PC-9 (cell line): ENCODE results near the gene CASKIN1. TPM values are rescaled to one million over a fixed set of nuclear protein-coding genes. Genes with fewer than 3 reads are reported as not detected.

Experiments
- BruUV-seq: library from RNA; stranded (reverse); fragments of 400-500 nt; replicated peaks from 2 replicates; lab custom pipeline; 2021; lab: Mats Ljungman, UMichigan
- CTCF ChIA-PET: fragments of 300-600 bp; sonication (Branson Sonifier 250); formaldehyde crosslinking; loops from one replicate; lab custom pipeline; 2022; ENCODE audit warnings: antibody characterized with exemption; lab: Charles Lee
- POLR2A ChIA-PET: fragments of 300-600 bp; sonication (Branson Sonifier 250); formaldehyde crosslinking; loops from one replicate; lab custom pipeline; 2022; ENCODE audit warnings: antibody characterized with exemption; ENCODE audit not compliant: unreplicated experiment; lab: Charles Lee
- DNase-seq, 2 experiments: peaks; one replicate each; pipeline versions ENCODE4 v3.0.0 to v3.0.0-alpha.2; 2015 to 2022; ENCODE audit warnings: mixed read lengths in 1 of 2
- H2AFZ ChIP-seq: fragments of 200-600 bp; sonication (generic); 2 replicates; pipeline ENCODE4 v1.8.1; 2017; ENCODE audit warnings: antibody characterized with exemption
- H3F3A ChIP-seq: fragments of 200-600 bp; sonication (generic); 2 replicates; pipeline ENCODE4 v1.8.1; 2017; ENCODE audit warnings: antibody characterized with exemption, mild to moderate bottlenecking, low read depth; ENCODE audit not compliant: insufficient read depth
- H3K27ac ChIP-seq: fragments of 200-600 bp; sonication (generic); 2 replicates; pipeline ENCODE4 v1.6.1; 2016; ENCODE audit warnings: mixed run types
- H3K27me3 ChIP-seq: fragments of 200-600 bp; sonication (generic); 2 replicates; pipeline ENCODE4 v1.6.1; 2016; ENCODE audit warnings: low read depth, mixed run types; ENCODE audit not compliant: insufficient read depth
- H3K36me3 ChIP-seq: fragments of 200-600 bp; sonication (generic); 2 replicates; pipeline ENCODE4 v1.6.1; 2016; ENCODE audit warnings: low read depth, mixed run types
- H3K4me1 ChIP-seq: fragments of 200-600 bp; sonication (generic); replicated peaks from 2 replicates; pipeline ENCODE4 v1.6.1; 2016; ENCODE audit warnings: mixed run types; ENCODE audit not compliant: insufficient read depth
- H3K4me2 ChIP-seq: fragments of 200-600 bp; sonication (generic); 2 replicates; pipeline ENCODE4 v1.6.1; 2017; ENCODE audit warnings: mixed run types
- H3K4me3 ChIP-seq: fragments of 200-600 bp; sonication (generic); 2 replicates; pipeline ENCODE4 v1.6.1; 2016; ENCODE audit warnings: mixed run types
- H3K79me2 ChIP-seq: fragments of 200-600 bp; sonication (generic); 2 replicates; pipeline ENCODE4 v1.6.1; 2017; ENCODE audit warnings: low read depth, mixed run types
- H3K9me2 ChIP-seq: fragments of 200-600 bp; sonication (generic); 2 replicates; pipeline ENCODE4 v1.8.1; 2017; ENCODE audit warnings: mild to moderate bottlenecking; ENCODE audit not compliant: insufficient read depth
- H3K9me3 ChIP-seq: fragments of 200-600 bp; sonication (generic); 2 replicates; pipeline ENCODE4 v1.8.1; 2016; ENCODE audit warnings: low read depth; ENCODE audit not compliant: insufficient read depth
- H4K20me1 ChIP-seq: fragments of 200-600 bp; sonication (generic); 2 replicates; pipeline ENCODE4 v1.8.1; 2017; ENCODE audit not compliant: insufficient read depth
- EZH2 ChIP-seq: fragments of 200-600 bp; sonication (generic); IDR thresholded peaks from 2 replicates; pipeline ENCODE4 v1.8.0; 2017; ENCODE audit warnings: antibody characterized with exemption, low read depth
- intact Hi-C: fragments of 100-400 bp; cut with micrococcal nuclease; formaldehyde crosslinking; loops from one replicate; pipeline ENCODE4 v1.10.0; 2022; ENCODE audit not compliant: unreplicated experiment
- total RNA-seq: library from RNA; stranded (reverse); gene quantifications from 2 replicates; pipeline ENCODE4 v1.2.3, GENCODE V29; 2021
- TF ChIP-seq, protein P1 (sequence below): fragments of 200-600 bp; sonication (generic); conservative IDR thresholded peaks from 2 replicates; pipeline ENCODE4 v1.6.1; 2017; ENCODE audit warnings: mixed run types, antibody characterized with exemption, mild to moderate bottlenecking, moderate library complexity

Gene CASKIN1
- total RNA-seq, 1 experiment from 2014 or later = 2.1 TPM

DNA sequence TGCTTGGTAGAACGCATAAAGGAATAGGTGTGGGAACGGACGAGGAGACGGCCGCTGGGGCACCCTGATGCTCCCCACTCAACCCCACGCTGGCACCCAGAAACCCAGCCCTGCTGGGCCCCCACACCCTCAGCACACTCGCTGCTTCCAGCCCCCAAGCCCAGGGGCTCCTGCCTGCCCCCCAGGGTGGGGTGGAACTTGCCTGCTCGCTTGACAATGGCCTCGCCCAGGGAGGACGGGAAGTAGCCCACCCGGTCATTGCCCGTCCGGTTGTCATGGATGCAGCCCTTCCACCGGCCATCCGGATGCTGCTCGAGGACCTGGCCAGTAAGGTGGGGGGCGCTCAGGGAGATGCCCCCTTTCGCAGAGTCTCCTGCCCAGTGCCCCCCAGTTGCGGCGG, 9.9 kb downstream of the CASKIN1 start:
- DNase-seq = no peak
- intact Hi-C loops = no loop called here
- no peak overlapping the region for H3K4me2 ChIP-seq
- no peaks in the 10 kb centered on the region for H3F3A ChIP-seq
- no peak for TF ChIP-seq EZH2
- TF ChIP-seq, protein P1, sequence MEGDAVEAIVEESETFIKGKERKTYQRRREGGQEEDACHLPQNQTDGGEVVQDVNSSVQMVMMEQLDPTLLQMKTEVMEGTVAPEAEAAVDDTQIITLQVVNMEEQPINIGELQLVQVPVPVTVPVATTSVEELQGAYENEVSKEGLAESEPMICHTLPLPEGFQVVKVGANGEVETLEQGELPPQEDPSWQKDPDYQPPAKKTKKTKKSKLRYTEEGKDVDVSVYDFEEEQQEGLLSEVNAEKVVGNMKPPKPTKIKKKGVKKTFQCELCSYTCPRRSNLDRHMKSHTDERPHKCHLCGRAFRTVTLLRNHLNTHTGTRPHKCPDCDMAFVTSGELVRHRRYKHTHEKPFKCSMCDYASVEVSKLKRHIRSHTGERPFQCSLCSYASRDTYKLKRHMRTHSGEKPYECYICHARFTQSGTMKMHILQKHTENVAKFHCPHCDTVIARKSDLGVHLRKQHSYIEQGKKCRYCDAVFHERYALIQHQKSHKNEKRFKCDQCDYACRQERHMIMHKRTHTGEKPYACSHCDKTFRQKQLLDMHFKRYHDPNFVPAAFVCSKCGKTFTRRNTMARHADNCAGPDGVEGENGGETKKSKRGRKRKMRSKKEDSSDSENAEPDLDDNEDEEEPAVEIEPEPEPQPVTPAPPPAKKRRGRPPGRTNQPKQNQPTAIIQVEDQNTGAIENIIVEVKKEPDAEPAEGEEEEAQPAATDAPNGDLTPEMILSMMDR = no peak
- no peaks in the 10 kb centered on the region for H3K9me3 ChIP-seq
- no peaks in the 10 kb centered on the region for H3K79me2 ChIP-seq
- H2AFZ ChIP-seq = no peak overlapping the region
- POLR2A ChIA-PET = no interaction called here
- H4K20me1 ChIP-seq = no peaks in the 10 kb centered on the region
- H3K27me3 ChIP-seq = no peaks in the 10 kb centered on the region
- no peaks in the 10 kb centered on the region for H3K36me3 ChIP-seq
- BruUV-seq = no TSS peak
- CTCF ChIA-PET = no interaction called here
- H3K4me1 ChIP-seq = no peaks in the 10 kb centered on the region
- no peaks in the 10 kb centered on the region for H3K9me2 ChIP-seq
- H3K4me3 ChIP-seq = no peak overlapping the region
- H3K27ac ChIP-seq = no peak overlapping the region

DNA sequence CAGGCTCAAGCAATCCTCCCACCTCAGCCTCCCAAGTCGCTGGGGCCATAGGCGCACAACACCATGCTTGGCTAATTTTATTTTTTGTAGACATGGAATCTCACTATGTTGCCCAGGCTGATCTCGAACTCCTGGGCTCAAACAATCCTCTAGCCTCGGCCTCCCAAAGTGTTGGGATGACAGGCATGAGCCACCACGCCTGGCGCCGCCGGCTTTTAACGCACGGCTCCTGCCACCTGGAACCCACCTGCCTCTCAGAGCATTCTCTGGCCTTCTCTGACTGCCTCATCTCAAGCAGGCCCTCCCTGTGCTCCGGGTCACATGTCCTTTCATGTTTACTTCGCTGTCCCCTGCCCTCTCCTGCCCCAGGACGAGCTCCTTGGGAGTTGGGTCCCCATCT, 10.3 kb downstream of the CASKIN1 start:
- Histone ChIP-seq H3F3A (no peaks in the 10 kb centered on the region), H3K79me2 (no peaks in the 10 kb centered on the region), H3K27ac (no peak overlapping the region), H2AFZ (no peak overlapping the region), H3K36me3 (no peaks in the 10 kb centered on the region), H3K9me3 (no peaks in the 10 kb centered on the region), H3K27me3 (no peaks in the 10 kb centered on the region), H3K4me1 (no peaks in the 10 kb centered on the region), H4K20me1 (no peaks in the 10 kb centered on the region), H3K4me3 (no peak overlapping the region), H3K9me2 (no peaks in the 10 kb centered on the region), H3K4me2 (no peak overlapping the region)
- POLR2A ChIA-PET = no interaction called here
- no peak for TF ChIP-seq EZH2
- TF ChIP-seq, protein P1 = no peak
- intact Hi-C loops = no loop called here
- CTCF ChIA-PET = no interaction called here
- DNase-seq = no peak
- no TSS peak for BruUV-seq

DNA sequence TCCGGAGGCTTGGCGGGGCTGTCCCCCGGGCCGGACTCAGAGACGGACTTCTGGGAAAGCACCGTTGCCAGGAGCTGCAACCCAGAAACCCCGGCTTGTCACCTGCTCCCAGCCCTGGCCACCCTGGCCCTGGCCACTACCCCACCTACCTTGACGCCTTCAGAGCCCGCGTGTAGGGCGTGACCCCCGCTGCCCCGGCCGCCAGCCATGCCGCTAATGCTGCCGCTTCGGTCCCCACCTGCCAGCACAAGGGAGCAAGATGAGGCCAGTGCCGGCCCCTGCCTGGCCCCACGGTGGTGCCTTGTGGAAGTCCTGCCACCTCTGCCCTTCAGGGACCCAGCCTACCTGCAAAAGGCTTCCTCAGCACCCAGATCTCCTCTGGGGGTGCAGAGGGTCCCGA, 11.4 kb downstream of the CASKIN1 start:
- Histone ChIP-seq H3K36me3 (no peaks in the 10 kb centered on the region), H3K4me3 (no peak overlapping the region), H3K79me2 (no peaks in the 10 kb centered on the region), H3K4me2 (no peak overlapping the region), H3K9me3 (no peaks in the 10 kb centered on the region), H3K27me3 (no peaks in the 10 kb centered on the region), H3K4me1 (no peaks in the 10 kb centered on the region), H2AFZ (no peak overlapping the region), H3K9me2 (no peaks in the 10 kb centered on the region), H4K20me1 (no peaks in the 10 kb centered on the region), H3F3A (no peaks in the 10 kb centered on the region), H3K27ac (no peak overlapping the region)
- intact Hi-C loops = no loop called here
- BruUV-seq = no TSS peak
- POLR2A ChIA-PET = interaction anchor here (0.6 kb wide), 1 partner anchor 54 kb away, joined by 5 read pairs; no protein-coding TSS in a partner anchor
- no peak for DNase-seq
- TF ChIP-seq EZH2 = no peak
- TF ChIP-seq, protein P1 = no peak
- CTCF ChIA-PET = interaction anchor here (0.6 kb wide), 1 partner anchor 48 kb away, joined by 3 read pairs; no protein-coding TSS in a partner anchor
